Measurements from ENCODE around the gene TBL1XR1.
A peak's percentile ranks its signal among the peaks of the same experiment; 100 is the strongest.

The TBL1XR1 gene

GRCh38 chr3:177150218-177150916 is 46.9 kb downstream of the TBL1XR1 start:
- peaks cover 100% of the 10 kb centered on the region for H3K79me2 ChIP-seq (ENCODE audit: insufficient read depth, low read length)
- peaks cover 6% of the 10 kb centered on the region for H3K36me3 ChIP-seq (ENCODE audit: insufficient read depth, low read length)
- 0 out of 2 replicates have a peak, but pooled peaks cover 3% of the 10 kb centered on the region for H4K20me1 ChIP-seq (ENCODE audit: insufficient read depth, low read length)
- H2AFZ ChIP-seq (ENCODE audit: low read length) = no peak overlapping the region
- peak overlapping the region; percentile 57 for H3K4me2 ChIP-seq (ENCODE audit: low read length)
- H3K4me3 ChIP-seq (ENCODE audit: low read depth, low read length, poor library complexity, severe bottlenecking) = peak overlapping the region; percentile 32
- H3K9me3 ChIP-seq (ENCODE audit: low read length) = 0 out of 2 replicates have a peak, but pooled peaks cover 3% of the 10 kb centered on the region
- H3K4me1 ChIP-seq (ENCODE audit: insufficient read depth, low read length, severe bottlenecking) = peaks cover 82% of the 10 kb centered on the region
- H3K27me3 ChIP-seq (ENCODE audit: insufficient read depth, low read length) = no peaks in the 10 kb centered on the region
- peak overlapping the region; percentile 25; the same call in 1 of the 2 replicates for H3K9ac ChIP-seq (ENCODE audit: low read length)
- no peaks in the 10 kb centered on the region for H3K9me2 ChIP-seq (ENCODE audit: low read depth, low read length)
- no peak for TF ChIP-seq EZH2 (IDR thresholded peaks at IDR 0.05; ENCODE audit: borderline replicate concordance, low read length)
- TF ChIP-seq CTCF (IDR thresholded peaks at IDR 0.05; ENCODE audit: low read length) = no peak
- peak overlapping the region; percentile 92 for H3K27ac ChIP-seq (ENCODE audit: low read depth, low read length, poor library complexity, severe bottlenecking)
- 0 out of 2 replicates have a peak, but pooled peaks cover 9% of the 10 kb centered on the region for H3F3A ChIP-seq (ENCODE audit: insufficient read depth, low read length)

GRCh38 chr3:177149106-177149505 is 48.2 kb downstream of the TBL1XR1 start:
- H3K4me2 ChIP-seq (ENCODE audit: low read length) = no peak overlapping the region
- TF ChIP-seq EZH2 (IDR thresholded peaks at IDR 0.05; ENCODE audit: borderline replicate concordance, low read length) = no peak
- TF ChIP-seq CTCF (IDR thresholded peaks at IDR 0.05; ENCODE audit: low read length) = no peak

DNA sequence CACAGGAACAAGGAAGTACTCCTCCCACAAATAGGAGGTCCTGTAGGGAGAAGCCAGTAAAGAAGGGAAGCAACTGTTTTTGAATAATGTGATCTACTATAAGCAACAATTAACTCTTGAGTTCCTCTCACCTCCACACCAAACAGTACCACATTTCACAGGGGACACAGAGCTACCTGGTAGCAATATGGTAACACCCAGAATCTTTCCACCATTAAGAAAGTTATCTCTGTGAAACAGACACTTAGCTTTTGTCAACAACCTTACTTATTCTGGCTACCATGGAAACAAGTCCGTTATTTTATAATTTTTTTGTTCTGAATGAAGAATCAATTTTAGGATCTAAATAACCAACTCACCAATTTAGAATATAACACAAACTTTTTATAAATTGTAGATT is 49.5 kb downstream of the TBL1XR1 start:
- Histone ChIP-seq H3K36me3 (ENCODE audit: insufficient read depth, low read length) (no peaks in the 10 kb centered on the region; the same call in 1 of the 2 replicates), H3K4me2 (ENCODE audit: low read length) (peak overlapping the region; percentile 1; the same call in 1 of the 2 replicates), H3K79me2 (ENCODE audit: insufficient read depth, low read length) (peaks cover 100% of the 10 kb centered on the region), H3K4me3 (ENCODE audit: low read depth, low read length, poor library complexity, severe bottlenecking) (no peak overlapping the region), H3K27ac (ENCODE audit: low read depth, low read length, poor library complexity, severe bottlenecking) (peak overlapping the region; percentile 92), H4K20me1 (ENCODE audit: insufficient read depth, low read length) (no peaks in the 10 kb centered on the region), H3K9me3 (ENCODE audit: low read length) (no peaks in the 10 kb centered on the region), H2AFZ (ENCODE audit: low read length) (no peak overlapping the region), H3F3A (ENCODE audit: insufficient read depth, low read length) (0 out of 2 replicates have a peak, but pooled peaks cover 5% of the 10 kb centered on the region), H3K9me2 (ENCODE audit: low read depth, low read length) (no peaks in the 10 kb centered on the region), H3K9ac (ENCODE audit: low read length) (no peak overlapping the region), H3K4me1 (ENCODE audit: insufficient read depth, low read length, severe bottlenecking) (peaks cover 100% of the 10 kb centered on the region), H3K27me3 (ENCODE audit: insufficient read depth, low read length) (no peaks in the 10 kb centered on the region)
- no peak for TF ChIP-seq CTCF (IDR thresholded peaks at IDR 0.05; ENCODE audit: low read length)
- TF ChIP-seq EZH2 (IDR thresholded peaks at IDR 0.05; ENCODE audit: borderline replicate concordance, low read length) = no peak

More at GRCh38 chr3:177149106-177149505, 48.2 kb downstream of the TBL1XR1 start:
- Histone ChIP-seq H2AFZ (ENCODE audit: low read length) (no peak overlapping the region), H3K9me2 (ENCODE audit: low read depth, low read length) (no peaks in the 10 kb centered on the region), H3K4me3 (ENCODE audit: low read depth, low read length, poor library complexity, severe bottlenecking) (no peak overlapping the region), H3K27me3 (ENCODE audit: insufficient read depth, low read length) (no peaks in the 10 kb centered on the region), H3K4me1 (ENCODE audit: insufficient read depth, low read length, severe bottlenecking) (peaks cover 95% of the 10 kb centered on the region), H3K9me3 (ENCODE audit: low read length) (no peaks in the 10 kb centered on the region), H3K79me2 (ENCODE audit: insufficient read depth, low read length) (peaks cover 100% of the 10 kb centered on the region), H3F3A (ENCODE audit: insufficient read depth, low read length) (0 out of 2 replicates have a peak, but pooled peaks cover 9% of the 10 kb centered on the region), H3K36me3 (ENCODE audit: insufficient read depth, low read length) (no peaks in the 10 kb centered on the region; the same call in none of the 2 replicates), H4K20me1 (ENCODE audit: insufficient read depth, low read length) (no peaks in the 10 kb centered on the region), H3K27ac (ENCODE audit: low read depth, low read length, poor library complexity, severe bottlenecking) (peak overlapping the region; percentile 92), H3K9ac (ENCODE audit: low read length) (no peak overlapping the region)

Measured in OCI-LY1 (cell line).